Keratinocyte (primary cell): Measurements from ENCODE around the gene NTF4. TPM values are rescaled to one million over a fixed set of nuclear protein-coding genes. Genes with fewer than 3 reads are reported as not detected.

Experiments used
- DNase-seq: peaks from one replicate; pipeline ENCODE4 v3.0.0-alpha.2; 2011; ENCODE audit warnings: low read depth, missing footprints, low spot score
- FAIRE-seq: peaks from 2 replicates; lab custom pipeline; 2011; peaks lifted over from hg19 to GRCh38; lab: Jason Lieb, UNC
- H2AFZ ChIP-seq: 2 replicates; pipeline ENCODE4 v1.6.0; 2012; ENCODE audit warnings: low read length, control low read depth, inconsistent platforms; ENCODE audit not compliant: control insufficient read depth
- H3K27ac ChIP-seq: 2 replicates; pipeline ENCODE4 v1.5.1; 2011; ENCODE audit warnings: low read length; ENCODE audit not compliant: control insufficient read depth, insufficient read depth
- H3K27me3 ChIP-seq: 3 replicates; pipeline ENCODE4 v1.6.0; 2011; ENCODE audit warnings: low read length; ENCODE audit not compliant: control insufficient read depth, insufficient read depth; ENCODE audit errors: extremely low read depth
- H3K36me3 ChIP-seq, 2 experiments: 2 replicates in 1 of 2; 3 replicates in 1 of 2; pipeline ENCODE4 v1.5.1; 2011; ENCODE audit warnings: low read length in 2 of 2, mild to moderate bottlenecking in 1 of 2; ENCODE audit not compliant: control insufficient read depth in 2 of 2, insufficient read depth in 2 of 2; ENCODE audit errors: extremely low read depth in 1 of 2
- H3K4me1 ChIP-seq: 3 replicates; pipeline ENCODE4 v1.5.1; 2011; ENCODE audit warnings: low read length; ENCODE audit not compliant: control insufficient read depth, insufficient read depth; ENCODE audit errors: extremely low read depth
- H3K4me2 ChIP-seq: 3 replicates; pipeline ENCODE4 v1.6.0; 2011; ENCODE audit warnings: low read depth, low read length; ENCODE audit not compliant: control insufficient read depth, insufficient read depth; ENCODE audit errors: extremely low read depth
- H3K4me3 ChIP-seq, 3 experiments: fragments of 200-600 bp in 1 of 3; sonication (generic) in 1 of 3; 2 replicates in 2 of 3; 3 replicates in 1 of 3; pipeline ENCODE4 v1.5.1; 2011 to 2016; ENCODE audit warnings: low read length in 3 of 3, mild to moderate bottlenecking in 3 of 3, control low read depth in 2 of 3, inconsistent platforms in 1 of 3, low read depth in 1 of 3, mixed read lengths in 1 of 3, mixed run types in 1 of 3, moderate library complexity in 1 of 3; ENCODE audit not compliant: control insufficient read depth in 2 of 3, insufficient read depth in 2 of 3; ENCODE audit errors: extremely low read depth in 1 of 3
- H3K79me2 ChIP-seq: 2 replicates; pipeline ENCODE4 v1.6.0; 2012; ENCODE audit warnings: low read length; ENCODE audit not compliant: control insufficient read depth, insufficient read depth
- H3K9ac ChIP-seq: 3 replicates; pipeline ENCODE4 v1.6.0; 2011; ENCODE audit warnings: low read length; ENCODE audit not compliant: control insufficient read depth, insufficient read depth; ENCODE audit errors: extremely low read depth
- H3K9me1 ChIP-seq: 3 replicates; pipeline ENCODE4 v1.6.0; 2011; ENCODE audit warnings: low read length; ENCODE audit not compliant: control insufficient read depth, insufficient read depth; ENCODE audit errors: extremely low read depth
- H3K9me3 ChIP-seq: 2 replicates; pipeline ENCODE4 v1.5.1; 2012; ENCODE audit warnings: low read depth, low read length; ENCODE audit not compliant: control insufficient read depth
- H4K20me1 ChIP-seq: 3 replicates; pipeline ENCODE4 v1.6.0; 2011; ENCODE audit warnings: low read length; ENCODE audit not compliant: control insufficient read depth, insufficient read depth; ENCODE audit errors: extremely low read depth
- EZH2 ChIP-seq: IDR thresholded peaks from one replicate; pipeline ENCODE4 v1.6.1; 2012; ENCODE audit warnings: inconsistent platforms, mild to moderate bottlenecking, low read length, moderate library complexity
- dilution Hi-C: fragments of 300-500 bp; cut with MboI; formaldehyde crosslinking; loops from one replicate; pipeline ENCODE4 v1.7.0; 2020; ENCODE audit warnings: low sequenced_read_pairs; ENCODE audit not compliant: extremely low pct_ligation_motif_present
- polyA plus RNA-seq, 5 experiments: library from polyadenylated mRNA; depleted of rRNA in 3 of 5; stranded (reverse) in 3 of 5; stranded (forward) in 1 of 5; unstranded in 1 of 5; fragments of >200 nt; gene quantifications; 1 replicate in 1 of 5; 2 replicates in 3 of 5; 3 replicates in 1 of 5; pipeline versions ENCODE4 v1.2.1 to v1.2.3, GENCODE V29; 2011 to 2012; ENCODE audit warnings: missing spikeins in 2 of 5, low read depth in 1 of 5, low replicate concordance in 1 of 5
- TF ChIP-seq, protein P1 (sequence below), 3 experiments: IDR thresholded peaks in 1 of 3; conservative IDR thresholded peaks in 1 of 3; optimal IDR thresholded peaks in 1 of 3; 2 replicates in 2 of 3; 3 replicates in 1 of 3; pipeline versions ENCODE3 to v1.5.1; 2011; ENCODE audit warnings: low read length in 3 of 3, mild to moderate bottlenecking in 3 of 3, moderate library complexity in 2 of 3, control low read depth in 1 of 3, inconsistent platforms in 1 of 3; ENCODE audit not compliant: insufficient read depth in 2 of 3; ENCODE audit errors: extremely low read depth in 1 of 3

Gene NTF4
- polyA plus RNA-seq, 1 donor (not counting 4 experiments of a cell fraction or from before 2014, with no cell fraction given), result 8.3 TPM

DNA sequence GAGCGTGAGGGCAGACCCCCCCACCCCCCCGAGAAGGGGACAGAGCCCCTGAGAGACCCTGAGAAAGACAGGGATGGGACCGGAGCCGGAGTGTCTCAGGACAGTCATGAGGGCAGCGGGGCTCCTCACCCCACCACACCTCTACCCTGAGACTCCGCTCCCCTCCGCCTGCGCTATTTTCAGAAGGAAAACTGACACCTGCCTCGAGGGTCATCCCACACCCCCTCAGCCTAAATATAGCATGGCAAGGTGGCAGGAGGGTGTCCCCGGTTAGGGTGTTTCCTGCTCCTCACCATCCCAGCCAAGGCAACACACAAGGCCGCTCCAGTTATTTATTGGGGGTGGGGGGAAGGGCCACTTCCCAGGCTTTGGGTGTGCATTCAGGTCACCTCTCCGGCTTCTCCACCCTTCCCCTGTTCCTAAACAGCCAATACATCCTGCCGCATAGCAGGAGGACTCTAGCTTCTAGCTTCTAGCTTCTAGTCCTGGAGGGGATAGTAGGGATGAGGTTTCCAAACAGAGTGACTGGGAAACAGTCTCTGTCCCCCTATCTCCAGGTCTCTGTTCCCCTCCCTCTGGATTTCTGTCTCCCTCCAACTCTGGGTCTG lies 1.4 kb upstream of the NTF4 start:
- Histone ChIP-seq H2AFZ (no peak overlapping the region), H3K79me2 (no peaks in the 10 kb centered on the region), H3K36me3 (peaks cover 3 to 4% of the 10 kb centered on the region in 2 experiments), H3K4me2 (no peak overlapping the region), H3K4me3 (no peak overlapping the region), H3K9me1 (no peaks in the 10 kb centered on the region), H3K9ac (no peak overlapping the region), H3K27me3 (peaks cover 24% of the 10 kb centered on the region), H4K20me1 (no peaks in the 10 kb centered on the region), H3K4me1 (peaks cover 12% of the 10 kb centered on the region), H3K27ac (no peak overlapping the region), H3K9me3 (no peaks in the 10 kb centered on the region)
- no peak for TF ChIP-seq EZH2
- TF ChIP-seq, protein P1, sequence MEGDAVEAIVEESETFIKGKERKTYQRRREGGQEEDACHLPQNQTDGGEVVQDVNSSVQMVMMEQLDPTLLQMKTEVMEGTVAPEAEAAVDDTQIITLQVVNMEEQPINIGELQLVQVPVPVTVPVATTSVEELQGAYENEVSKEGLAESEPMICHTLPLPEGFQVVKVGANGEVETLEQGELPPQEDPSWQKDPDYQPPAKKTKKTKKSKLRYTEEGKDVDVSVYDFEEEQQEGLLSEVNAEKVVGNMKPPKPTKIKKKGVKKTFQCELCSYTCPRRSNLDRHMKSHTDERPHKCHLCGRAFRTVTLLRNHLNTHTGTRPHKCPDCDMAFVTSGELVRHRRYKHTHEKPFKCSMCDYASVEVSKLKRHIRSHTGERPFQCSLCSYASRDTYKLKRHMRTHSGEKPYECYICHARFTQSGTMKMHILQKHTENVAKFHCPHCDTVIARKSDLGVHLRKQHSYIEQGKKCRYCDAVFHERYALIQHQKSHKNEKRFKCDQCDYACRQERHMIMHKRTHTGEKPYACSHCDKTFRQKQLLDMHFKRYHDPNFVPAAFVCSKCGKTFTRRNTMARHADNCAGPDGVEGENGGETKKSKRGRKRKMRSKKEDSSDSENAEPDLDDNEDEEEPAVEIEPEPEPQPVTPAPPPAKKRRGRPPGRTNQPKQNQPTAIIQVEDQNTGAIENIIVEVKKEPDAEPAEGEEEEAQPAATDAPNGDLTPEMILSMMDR (optimal IDR thresholded peaks at IDR 0.05 in 1 of 3, IDR thresholded peaks at IDR 0.05 in 1 of 3, conservative IDR thresholded peaks at IDR 0.05 in 1 of 3; ENCODE audit: extremely low read depth in 1 of 3, insufficient read depth in 2 of 3, low read length in 3 of 3), result no peak
- dilution Hi-C loops, result no loop called here
- no peak for FAIRE-seq
- no peak for DNase-seq

DNA sequence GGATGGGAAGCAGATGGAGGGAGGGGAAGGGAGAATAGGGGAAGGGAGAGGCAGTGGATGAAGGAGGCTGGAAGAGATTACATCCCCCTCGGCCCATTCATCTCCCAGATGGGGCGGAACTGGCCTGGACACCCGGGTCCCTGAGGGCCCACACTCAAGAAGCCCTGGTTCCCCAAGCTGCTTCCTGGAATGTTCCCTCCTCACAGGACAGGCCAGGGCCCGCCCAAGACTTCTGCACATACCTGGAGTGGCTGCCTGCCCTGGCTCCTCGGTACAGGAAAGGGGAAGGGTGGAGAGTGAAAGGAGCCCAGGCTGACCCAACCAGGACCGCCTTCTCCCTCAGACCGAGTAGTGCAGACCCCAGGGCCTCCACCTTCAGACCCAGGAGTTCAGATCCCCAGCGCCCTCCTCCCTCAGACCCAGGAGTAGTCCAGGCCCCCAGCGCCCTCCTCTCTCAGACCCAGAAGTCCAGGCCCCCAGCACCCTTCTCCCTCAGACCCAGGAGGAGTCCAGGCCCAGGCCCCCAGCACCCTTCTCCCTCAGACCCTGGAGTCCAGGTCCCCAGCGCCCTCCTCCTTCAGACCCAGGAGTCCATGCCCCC lies 489 bp downstream of the NTF4 start:
- H4K20me1 ChIP-seq, result no peaks in the 10 kb centered on the region

More for the DNA sequence above, 489 bp downstream of the NTF4 start:
- H3K79me2 ChIP-seq, result no peaks in the 10 kb centered on the region
- DNase-seq, result no peak
- H2AFZ ChIP-seq, result no peak overlapping the region
- H3K4me3 ChIP-seq, result peak overlapping the region; percentile 56 to 85 (median 71)
- peaks cover 18% of the 10 kb centered on the region for H3K27me3 ChIP-seq
- FAIRE-seq, result peak; percentile 89
- H3K27ac ChIP-seq, result peak overlapping the region; percentile 80
- peak overlapping the region; percentile 84 for H3K4me2 ChIP-seq
- dilution Hi-C loops, result no loop called here
- peaks cover 3 to 4% of the 10 kb centered on the region in 2 experiments for H3K36me3 ChIP-seq
- peaks cover 2% of the 10 kb centered on the region for H3K9me1 ChIP-seq
- peaks cover 12% of the 10 kb centered on the region for H3K4me1 ChIP-seq
- TF ChIP-seq EZH2, result no peak
- TF ChIP-seq, protein P1 (optimal IDR thresholded peaks at IDR 0.05 in 1 of 3, IDR thresholded peaks at IDR 0.05 in 1 of 3, conservative IDR thresholded peaks at IDR 0.05 in 1 of 3; ENCODE audit: extremely low read depth in 1 of 3, insufficient read depth in 2 of 3, low read length in 3 of 3), result no peak
- H3K9ac ChIP-seq, result peak overlapping the region; percentile 70
- no peaks in the 10 kb centered on the region for H3K9me3 ChIP-seq
